NCI-H1105 treated with DMSO at 0.1 percent for 48 hours (cell line): ENCODE data around the gene IRS1.

Experiments used
- DNase-seq: peaks from one replicate; lab custom pipeline; 2025; lab: John Stamatoyannopoulos, UW

The IRS1 gene

DNA sequence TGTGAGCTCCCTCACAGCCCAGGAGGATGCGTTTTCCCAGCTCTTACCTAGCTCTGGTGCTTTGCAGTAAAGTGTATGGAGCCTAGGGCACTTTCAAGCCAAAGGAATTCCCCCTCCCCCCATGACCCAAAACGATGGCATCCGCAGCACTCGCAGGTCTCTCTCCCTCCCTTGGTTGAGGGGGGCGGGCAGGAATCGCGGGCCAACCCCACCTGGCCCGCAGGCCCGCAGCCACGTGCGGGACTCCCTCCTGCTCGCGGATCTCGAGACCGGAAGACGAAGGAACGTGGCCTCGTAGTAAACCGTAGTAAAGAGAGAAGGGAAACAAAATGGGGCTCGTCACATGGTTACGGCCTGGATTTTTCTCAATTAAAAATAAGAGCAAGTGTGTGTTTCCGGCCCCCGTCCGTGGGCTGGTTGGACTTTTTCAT lies 8.5 kb downstream of the IRS1 start:
- peak; percentile 36 for DNase-seq

DNA sequence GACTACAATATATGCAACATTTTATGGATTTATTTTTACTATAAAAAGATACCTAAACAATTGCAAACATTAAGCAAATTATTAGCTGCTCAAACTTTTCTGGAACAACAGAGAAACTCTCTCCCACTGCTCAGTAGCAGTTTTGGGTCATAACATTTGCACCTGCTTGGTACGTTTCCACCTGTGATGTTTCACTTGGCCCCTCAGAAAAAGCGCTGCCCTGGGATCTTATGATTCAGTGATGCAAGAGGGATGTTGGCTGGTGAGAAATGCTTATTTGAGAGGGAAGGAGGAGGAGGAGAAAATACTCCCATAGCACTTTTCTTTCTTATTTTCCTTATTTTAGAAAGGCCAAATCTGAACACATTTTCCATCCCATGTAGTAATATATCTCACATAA lies 9.2 kb downstream of the IRS1 start:
- DNase-seq, result no peak

DNA sequence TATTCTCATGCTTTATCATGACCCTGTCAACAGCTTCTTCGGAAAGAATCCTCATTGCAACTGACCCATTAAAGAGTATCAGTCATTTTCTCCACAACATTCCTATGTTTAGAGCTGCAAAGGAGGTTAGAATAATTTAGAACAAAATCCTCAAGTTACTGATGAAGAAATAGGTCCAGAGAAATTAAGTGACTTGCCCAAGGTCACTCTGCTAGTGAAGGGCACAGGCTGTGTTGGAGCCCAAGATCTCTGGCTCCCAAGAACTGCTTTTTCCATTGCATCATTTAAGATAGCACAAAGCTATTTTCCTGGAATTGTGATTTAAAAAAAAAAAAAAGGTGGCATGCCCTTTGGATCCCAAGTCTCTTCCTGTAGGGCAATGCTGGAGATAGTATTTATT lies 9.6 kb downstream of the IRS1 start:
- DNase-seq, result no peak

DNA sequence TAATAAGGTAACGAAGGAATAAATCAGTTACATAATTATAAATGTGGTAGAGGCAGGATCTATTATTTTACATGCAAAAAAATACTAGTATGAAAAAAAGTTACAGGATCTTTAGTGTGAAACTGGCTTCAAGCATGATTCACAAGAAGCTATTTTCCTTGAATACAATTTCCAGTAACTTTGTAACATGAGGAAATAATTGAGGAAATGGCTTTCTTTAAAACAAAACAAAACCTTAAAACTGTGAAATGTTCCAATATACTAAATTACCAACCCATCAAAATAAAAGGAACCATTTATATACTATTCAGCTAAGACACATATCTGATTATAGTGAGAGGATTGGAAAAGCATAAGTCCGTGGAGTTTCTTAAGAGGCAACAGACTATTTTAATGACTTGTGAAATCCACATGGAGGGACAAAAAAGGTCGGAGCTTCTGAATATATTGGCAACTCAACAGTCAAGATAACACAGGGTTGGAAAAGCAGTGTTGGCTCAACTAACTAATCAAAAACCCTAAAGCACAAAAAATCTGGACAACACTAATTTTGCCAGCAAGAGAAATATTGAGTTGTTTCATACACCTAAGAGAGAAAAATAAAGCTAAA lies 10.6 kb downstream of the IRS1 start:
- no peak for DNase-seq

DNA sequence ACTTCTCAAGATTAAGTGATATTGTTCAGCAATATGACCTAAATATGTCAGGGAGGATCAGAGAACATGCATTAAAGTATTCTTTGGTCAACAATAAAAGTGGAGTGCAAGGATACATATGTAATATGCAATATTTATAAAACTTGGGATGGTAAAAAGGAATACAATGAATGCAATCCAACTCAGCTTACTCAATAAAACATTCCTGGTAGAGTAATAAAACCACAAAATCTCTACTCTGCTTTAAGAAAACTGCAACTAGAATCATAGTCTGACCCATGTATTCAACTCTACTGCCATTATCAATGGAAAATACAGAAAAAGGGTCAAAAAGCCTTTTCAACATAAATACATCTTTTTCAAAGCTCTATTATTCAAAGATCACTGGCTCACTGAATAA lies 11.6 kb downstream of the IRS1 start:
- no peak for DNase-seq

DNA sequence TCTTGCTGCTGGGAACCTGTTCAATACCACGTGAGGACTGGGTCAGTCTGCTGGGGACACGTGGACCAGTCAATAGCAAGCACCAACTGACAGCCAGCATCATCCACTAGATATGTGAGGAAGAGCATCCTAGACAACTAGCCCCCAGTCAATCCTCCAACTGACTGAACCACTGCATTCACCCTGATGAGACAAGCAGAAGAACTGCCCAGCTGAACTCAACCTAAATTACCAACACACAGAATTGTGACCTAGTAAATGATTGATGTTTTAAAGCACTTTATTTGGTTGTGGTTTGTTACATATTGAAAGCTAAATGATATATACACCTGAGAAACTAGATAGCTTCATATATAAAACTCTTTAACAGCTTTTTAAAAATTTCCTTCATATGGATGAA lies 15.7 kb downstream of the IRS1 start:
- DNase-seq, result no peak

DNA sequence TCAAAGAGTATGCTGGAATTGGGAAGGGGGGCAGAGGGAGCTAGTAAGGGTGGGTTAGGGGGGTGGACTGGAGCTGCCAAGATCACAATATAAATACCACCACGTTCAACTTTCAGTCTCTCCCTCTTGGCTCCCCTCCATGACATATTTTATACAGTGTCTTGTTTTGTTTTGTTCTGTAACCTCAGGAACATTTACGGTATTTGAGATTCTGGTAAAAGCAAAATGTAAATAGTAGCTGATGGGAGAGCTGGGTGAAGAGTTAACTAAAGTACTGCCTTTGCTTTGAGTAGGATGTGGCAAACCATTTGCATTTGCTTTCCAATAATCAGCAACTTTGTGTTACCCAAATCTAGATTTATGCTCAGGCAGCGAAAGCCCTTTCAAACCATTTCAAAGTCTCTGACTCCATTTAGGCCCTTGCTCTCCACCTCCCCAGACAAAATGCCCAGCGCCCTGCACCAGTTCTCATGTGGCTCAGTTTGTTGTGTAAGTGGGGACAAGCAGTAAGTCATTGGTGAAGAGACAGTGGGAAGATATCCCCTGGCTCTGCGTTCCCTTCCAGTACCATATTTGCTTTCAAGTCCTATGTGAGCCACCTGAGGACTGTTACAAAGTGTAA lies 17.4 kb downstream of the IRS1 start:
- no peak for DNase-seq

DNA sequence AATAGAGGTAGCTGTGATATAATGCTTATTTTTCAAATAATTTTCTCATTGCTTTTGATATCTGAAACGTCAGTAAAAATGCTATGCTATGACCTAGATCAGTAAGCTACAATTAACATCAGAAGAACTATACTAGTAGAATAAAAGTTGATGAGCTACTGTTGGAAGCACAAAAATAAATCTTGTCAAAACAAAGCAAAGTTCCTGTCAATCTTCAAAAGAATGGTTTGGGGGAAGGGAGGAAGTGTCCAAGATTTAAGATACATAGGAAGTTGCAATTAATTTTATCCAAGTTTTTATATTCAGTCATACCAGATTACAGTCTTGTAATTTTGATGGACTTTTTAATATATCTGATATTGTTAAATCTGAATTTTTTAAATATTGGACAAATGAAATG lies 19.2 kb downstream of the IRS1 start:
- DNase-seq, result no peak

DNA sequence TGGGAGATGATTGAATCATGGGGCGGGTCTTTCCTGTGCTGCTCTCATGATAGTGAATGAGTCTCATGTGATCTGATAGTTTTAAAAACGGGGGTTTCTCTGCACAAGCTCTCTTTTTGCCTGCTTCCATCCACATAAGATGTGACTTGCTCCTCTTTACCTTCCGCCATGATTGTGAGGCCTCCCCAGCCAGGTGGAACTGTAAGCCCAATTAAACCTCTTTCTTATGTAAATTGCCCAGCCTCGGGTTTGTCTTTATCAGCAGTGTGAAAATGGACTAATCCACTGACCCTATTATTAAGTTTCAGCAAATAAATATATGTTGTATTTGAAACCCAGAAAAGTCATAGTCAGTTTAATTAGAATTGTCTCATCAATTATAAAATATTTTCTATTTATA lies 22.0 kb downstream of the IRS1 start:
- DNase-seq, result no peak

DNA sequence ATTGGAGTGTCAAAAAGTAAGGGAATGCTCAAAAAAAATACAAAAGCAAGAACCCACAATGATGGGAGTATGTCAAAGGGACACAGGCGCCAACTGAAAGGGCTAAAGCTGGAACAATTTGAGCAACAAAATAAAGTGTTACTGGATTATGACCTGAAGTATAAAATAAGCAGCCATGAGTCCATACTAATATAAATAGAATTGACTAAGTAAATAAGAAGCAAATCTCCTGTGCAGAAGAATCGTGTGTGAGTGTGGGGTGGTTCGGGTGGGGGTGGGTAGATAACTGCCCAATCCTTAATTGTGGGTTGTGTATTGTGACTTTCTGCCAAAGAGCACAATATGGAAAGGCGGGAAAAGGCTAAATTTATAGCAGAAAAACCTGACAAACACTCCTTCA lies 23.5 kb downstream of the IRS1 start:
- DNase-seq, result no peak

DNA sequence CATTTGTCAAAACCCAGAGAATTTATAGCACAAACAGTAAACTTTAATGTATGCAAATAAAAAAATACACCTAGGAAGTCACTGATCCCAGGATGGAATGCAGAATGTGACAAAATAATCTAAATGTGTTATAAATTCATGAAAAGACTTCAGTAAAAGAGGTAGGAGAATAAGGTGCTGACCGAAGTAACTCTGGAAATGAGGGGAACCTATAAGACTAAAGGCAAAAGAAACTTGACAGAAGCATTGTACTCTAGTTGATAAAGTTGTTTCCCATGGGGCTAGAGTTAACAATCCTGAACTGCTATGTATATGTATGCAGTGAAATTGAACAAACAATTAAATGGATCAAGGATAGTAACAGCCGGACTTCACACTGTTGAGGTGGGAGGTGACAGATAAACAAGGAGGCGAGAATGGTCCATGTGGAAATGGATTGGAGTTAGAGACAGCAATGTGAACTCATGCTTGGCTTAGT lies 24.5 kb downstream of the IRS1 start:
- no peak for DNase-seq

DNA sequence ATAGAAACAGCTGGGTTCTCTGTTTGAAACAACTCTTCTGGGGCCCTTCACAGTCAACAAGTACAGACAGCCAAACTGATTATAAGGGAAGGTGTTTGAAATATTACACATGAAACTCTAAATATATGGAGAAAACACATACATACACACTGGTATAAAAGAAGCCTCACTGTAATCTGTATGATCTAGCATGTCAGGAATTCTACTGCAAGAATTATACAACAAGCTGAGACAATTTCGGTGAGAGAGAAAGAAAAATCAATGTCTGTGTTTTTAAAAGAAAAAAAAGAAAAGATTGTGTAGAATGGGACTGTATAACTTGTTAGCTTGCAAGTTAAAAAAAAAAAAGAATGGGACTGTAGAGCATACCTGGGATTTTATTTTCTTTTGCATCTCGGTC lies 26.3 kb downstream of the IRS1 start:
- DNase-seq, result no peak

DNA sequence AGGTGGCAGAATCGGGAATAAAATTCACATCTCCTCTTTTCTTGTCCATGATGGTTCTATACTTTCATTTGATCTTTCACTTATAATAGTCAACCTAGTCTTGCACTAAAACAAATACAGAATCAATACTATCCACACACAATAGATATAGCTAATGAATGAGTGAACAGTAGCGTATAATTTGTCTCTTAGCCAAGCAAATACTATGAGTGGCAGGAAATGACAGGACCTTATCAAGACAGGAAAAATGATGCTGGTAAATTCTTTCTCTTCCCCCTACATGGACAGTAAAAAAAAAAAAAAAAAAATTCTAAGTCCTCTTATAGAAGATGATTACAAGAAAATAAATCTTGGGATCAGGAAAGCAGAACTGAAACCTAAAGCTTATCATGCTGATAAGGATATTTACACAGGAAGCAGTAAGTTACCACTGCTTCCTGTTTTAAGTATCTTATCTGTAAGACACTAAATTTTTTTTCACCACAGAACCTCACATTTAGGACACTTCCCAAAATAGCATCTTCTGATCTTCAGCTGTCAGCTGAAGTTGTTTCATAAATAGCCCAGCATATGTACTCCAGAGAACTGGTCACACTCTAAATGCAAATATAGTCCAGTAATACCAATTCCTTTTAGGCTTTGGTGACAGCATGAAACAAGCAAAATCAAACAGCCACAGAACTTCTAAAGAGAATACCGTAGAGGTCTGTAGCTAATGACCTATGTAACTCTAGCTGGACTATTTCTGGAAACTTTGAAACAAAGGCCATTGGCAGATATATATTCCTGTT lies 27.0 kb downstream of the IRS1 start:
- DNase-seq, result no peak

DNA sequence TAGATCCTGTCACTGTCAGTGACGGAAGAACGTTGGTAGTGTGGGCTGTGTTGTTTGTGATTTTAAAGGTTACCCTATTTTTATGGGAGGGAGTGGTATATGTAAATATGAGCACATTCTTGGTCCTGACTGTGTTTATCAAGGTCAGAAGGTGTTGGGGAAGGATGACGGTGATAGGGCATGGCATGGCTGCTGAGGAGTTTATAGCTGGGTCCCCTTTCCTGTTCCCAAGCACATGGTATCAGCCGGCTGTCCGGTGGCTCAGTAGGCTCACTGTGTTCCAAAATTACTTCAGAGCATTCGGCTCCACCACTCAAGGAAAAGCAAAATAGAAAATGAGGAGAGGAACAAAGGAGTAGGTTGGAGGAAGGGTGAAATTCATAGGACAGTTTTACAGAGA lies 28.6 kb downstream of the IRS1 start:
- no peak for DNase-seq

DNA sequence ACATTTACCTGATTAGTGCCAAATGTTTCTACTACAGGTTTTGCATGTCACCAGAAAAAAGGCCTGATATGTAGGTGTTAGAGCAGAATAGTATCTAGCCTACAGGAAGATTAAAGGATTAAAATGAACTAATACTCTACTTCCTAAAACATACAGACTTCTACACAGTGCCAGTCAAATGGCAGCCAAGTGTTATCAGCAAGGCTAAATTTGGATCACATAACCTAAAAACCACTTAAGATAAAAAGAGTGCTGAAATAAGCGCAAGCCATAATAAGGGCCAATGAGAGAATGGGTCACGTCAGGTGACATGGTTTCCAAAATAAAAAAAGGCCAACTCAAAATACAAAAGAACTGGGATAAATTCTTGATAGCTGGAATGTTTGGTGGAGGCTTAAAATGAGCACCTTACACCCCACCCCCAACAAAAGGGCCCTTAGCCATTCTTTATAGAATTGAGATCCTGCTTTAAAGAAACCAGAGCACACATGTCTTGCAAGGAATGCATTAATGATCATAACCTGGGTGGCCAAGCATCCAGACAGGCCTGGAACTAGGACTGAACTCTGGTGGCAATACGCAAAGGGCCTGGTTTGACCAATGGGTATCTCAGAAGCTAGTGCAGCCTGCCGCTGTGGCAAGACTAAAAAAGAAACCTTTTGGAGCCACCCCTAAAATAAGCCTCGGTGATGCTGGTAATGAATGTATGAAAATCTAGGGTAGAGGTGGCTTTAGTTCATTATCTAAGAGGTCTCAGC lies 32.4 kb downstream of the IRS1 start:
- no peak for DNase-seq

DNA sequence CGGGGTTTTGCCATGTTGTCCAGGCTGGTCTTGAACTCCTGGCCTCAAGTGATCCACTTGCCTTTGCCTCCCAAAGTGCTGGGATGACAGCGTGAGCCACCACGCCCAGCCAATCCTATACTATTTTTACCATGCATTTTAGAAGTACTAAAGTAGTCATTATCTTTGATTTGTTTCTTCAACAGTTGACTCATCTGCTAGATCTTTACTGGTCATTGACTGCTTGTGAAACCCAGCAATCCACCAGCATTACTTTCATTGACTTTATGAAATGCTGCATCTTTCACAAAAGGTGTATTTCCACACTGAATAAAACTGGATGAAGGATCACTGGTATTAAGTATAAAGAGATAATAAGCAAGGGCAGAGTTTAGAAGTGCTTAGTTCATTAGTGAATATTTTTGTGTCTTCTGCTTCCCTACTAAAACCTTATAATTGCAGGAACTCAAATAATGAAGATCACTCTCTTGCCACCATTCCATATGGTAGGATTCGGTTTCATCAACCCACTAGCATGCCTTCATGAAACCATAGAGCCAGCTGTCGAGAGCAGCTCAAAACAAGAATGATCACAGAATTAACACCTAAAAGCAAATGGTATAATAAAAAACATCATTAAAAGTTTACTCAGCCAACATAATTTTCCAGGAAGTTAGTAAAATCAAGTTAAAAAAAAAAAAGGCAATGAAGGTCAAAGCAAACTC lies 33.1 kb downstream of the IRS1 start:
- DNase-seq, result no peak

DNA sequence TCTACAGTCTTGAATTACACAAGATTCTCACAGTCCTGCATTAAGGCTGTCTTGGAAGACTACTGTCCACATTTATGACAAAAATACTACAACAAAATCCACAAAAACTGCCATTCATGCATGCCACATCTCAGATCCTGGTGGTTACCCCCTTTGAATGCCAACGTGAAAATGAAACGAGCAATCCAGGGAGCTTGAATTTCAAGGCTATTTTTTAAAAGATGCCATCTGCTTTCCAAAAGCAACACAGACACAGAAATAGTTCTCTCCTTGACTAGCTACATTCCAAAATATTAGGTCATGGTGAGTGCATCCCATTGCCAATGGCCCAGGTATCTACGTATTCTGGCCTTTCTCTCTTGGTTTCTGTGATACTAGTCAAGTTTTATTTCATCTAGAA lies 36.3 kb downstream of the IRS1 start:
- DNase-seq, result no peak

DNA sequence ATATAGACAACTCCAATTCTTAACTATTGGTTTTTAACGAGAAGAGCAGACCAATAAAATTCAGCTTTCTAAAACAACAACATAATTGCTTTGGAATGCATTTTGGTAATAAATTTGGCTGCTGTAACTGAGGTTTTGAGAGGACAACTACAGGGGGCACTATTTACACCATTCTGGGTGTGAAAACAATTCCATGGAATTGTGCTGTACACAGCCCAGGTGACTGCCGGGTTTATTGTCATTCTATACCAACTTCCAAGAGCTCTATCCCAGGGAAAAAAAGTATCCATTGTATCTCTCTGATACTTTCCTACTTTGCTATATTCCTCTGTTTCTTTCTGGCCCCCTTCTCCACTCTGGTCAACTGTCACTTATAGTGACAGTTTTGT lies 38.4 kb downstream of the IRS1 start:
- DNase-seq, result no peak

DNA sequence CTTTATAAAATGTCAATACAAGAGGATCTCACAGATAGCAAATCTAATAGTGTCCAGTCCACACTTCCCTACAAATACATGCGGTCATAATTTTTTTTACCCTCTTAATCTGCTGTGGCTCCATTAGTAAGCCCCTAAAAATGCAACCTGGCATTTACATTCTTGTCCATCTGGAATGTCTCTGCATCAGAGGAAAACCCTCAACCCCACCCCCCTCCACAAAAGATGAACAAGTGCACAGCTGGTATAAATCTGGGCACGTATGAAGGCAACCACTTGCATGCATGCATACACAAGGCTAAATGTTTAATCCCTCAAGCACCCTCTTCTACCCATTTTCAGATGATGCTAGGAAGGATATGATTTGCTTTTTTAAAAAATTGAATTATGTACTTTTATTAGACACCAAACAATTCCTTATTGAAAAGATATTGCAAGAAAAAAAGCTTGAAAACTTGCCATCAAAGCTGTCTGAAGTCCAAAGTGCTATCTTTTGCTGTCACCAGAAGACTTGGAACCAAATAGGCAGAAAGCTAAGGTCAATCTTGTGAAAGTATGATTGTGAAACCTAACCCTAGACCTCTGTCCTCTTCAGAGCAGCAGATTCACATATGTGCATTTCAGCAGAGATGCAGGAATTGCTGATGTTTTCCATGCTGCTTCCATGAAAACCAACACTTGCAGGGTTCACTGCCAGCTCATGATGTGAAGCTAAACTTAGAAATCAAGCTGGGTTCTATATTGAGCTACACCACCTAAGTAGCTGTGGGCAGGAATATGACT lies 39.0 kb downstream of the IRS1 start:
- no peak for DNase-seq

DNA sequence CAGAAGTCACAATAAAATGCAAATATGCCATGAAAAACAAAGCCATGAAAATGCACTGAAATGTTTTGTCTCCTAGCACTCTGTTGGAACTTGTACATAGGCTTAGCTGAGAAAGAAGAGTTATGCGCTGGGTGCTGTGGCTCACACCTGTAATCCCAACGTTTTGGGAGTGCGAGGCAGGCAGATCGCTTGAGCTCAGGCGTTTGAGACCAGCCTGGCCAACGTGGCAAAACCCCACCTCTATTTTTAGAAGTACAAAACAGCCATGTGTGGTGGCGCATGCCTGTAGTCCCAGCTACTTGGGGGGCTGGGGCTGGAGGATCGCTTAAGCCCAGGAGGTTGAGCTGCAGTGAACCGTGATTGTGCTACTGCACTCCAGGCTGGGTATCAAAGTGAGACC lies 39.9 kb downstream of the IRS1 start:
- DNase-seq, result no peak

DNA sequence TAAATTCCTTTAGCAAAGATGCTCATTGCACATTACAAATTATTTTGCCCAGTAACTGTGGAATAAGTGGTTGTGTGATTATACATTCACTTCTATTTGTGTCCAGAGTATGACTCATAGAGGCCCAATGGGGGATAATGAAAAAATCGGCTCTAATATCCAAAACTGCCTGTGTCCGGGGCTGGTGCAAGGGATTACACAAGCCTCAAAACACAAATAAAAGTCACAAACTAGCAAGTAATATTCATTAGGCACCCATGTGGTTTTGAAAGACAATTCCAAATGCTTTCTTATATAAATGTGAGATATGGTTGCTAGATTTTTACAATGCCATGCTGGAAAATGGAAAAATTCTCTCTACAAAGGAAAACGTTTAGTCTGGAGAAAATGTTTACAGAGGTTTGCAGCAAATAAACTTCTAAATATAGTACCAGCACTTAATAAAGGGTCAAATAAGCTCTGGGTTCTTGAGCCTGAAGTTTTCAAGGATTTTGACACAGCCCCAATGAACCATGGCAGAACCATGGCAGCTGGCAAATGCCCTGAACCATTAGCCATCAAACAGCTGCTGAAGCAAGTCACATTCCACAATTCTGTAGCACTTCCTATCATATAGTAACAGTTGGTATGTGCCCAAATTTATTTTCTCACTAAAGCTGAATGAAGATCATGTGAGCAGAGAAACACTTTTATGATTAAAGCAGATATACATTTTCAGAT lies 40.5 kb downstream of the IRS1 start:
- DNase-seq, result no peak
